Measurements from ENCODE around the gene TECTA.

The TECTA gene, protein sequence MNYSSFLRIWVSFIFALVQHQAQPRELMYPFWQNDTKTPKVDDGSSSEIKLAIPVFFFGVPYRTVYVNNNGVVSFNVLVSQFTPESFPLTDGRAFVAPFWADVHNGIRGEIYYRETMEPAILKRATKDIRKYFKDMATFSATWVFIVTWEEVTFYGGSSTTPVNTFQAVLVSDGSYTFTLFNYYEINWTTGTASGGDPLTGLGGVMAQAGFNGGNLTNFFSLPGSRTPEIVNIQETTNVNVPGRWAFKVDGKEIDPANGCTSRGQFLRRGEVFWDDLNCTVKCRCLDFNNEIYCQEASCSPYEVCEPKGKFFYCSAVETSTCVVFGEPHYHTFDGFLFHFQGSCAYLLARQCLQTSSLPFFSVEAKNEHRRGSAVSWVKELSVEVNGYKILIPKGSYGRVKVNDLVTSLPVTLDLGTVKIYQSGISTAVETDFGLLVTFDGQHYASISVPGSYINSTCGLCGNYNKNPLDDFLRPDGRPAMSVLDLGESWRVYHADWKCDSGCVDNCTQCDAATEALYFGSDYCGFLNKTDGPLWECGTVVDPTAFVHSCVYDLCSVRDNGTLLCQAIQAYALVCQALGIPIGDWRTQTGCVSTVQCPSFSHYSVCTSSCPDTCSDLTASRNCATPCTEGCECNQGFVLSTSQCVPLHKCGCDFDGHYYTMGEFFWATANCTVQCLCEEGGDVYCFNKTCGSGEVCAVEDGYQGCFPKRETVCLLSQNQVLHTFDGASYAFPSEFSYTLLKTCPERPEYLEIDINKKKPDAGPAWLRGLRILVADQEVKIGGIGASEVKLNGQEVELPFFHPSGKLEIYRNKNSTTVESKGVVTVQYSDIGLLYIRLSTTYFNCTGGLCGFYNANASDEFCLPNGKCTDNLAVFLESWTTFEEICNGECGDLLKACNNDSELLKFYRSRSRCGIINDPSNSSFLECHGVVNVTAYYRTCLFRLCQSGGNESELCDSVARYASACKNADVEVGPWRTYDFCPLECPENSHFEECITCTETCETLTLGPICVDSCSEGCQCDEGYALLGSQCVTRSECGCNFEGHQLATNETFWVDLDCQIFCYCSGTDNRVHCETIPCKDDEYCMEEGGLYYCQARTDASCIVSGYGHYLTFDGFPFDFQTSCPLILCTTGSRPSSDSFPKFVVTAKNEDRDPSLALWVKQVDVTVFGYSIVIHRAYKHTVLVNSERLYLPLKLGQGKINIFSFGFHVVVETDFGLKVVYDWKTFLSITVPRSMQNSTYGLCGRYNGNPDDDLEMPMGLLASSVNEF (N-terminal part only)

DNA sequence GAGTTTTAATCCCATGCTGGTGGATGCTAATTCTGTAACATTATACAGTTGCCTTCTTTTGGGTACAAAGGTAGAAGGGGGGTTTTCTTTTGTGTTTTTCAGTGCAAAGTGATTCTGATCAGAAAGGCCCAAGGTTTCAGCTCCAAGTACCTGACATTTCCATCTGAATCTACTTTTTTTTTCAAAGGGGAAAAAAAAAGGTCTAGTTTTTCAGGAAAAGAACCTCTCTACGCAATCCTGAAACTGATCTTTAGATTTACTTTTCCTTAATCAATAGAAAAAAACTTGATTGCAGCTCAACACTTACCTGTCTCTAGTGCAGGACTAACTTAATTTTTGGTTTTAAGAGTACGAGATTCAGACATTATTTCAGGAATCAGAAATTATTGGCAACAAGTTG lies at the start of gene TECTA:
TECTA (plus strand) TSS at position 301 of the 400 bp plus-strand sequence. CDS start 1,423 bp downstream, outside the sequence.
- no peak for DNase-seq

DNA sequence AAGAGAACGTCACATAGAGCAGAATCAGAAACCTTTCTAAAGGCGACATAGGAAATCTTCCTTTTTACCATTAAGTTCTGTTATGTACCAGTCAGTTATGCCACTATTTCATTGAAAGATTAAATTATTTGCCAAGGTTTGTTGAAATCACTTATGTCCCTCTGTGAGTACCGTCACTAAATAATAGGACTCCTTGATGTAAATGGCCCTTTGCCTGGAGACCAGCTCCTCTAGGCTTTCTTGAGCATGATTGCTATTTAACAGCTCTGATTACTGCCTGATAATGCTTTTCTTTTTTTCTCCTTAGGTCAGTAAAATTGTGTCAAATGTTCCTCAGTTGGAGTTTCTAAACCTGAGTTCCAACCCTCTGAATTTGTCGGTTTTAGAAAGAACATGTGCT lies 47.8 kb upstream of the TECTA start:
- no peak for DNase-seq

DNA sequence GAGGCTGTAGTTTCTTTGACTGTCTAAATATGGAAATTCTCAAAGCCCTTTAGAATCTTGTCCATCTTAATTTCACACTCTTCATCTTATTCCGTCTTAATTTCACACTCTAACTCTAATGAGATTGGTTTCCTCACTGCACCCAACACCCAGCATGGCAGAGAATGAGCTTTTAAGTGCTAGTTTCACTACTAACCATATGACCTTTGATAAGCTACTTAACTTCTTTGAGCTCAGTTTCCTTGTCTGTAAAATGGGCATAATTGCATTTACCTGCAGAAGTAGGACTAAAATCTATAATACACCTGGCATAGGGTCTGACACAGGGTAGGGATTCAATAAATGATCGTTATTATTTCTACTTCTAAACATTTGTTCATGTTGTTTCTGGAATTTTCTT lies 46.8 kb upstream of the TECTA start:
- no peak for DNase-seq

DNA sequence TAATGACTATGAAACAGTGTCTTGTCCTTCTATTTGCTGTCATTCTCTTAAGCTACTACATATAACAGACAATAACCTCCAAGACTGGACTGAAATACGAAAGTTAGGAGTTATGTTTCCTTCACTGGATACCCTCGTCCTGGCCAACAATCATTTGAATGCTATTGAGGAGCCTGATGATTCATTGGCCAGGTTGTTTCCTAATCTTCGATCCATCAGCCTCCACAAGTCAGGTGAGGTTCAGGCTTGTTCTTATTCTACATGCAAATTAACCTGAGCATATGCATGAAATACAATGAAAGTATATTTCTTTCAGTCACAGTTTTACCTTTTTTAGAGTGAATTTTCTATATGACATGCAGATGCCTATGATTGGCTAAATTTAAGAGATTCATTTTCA lies 46.0 kb upstream of the TECTA start:
- DNase-seq = no peak

DNA sequence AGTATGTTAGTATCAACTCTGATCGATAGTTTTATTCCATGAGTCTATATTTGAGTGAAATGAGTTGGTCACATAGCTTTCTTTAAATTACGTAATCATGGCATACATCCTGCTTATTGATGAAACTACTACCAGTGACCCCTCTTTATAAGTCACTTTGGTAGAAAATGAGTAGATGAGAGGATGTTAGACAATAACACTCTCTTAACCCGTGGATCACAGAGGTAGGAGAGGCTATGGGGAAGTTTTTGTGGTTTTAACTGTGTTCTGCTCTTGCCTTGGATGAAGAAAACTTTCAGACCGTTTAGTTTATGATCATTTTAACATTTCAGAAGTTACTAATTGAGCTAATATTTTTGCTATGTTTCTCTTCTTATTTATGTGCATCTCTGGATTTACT lies 43.1 kb upstream of the TECTA start:
- DNase-seq = no peak

DNA sequence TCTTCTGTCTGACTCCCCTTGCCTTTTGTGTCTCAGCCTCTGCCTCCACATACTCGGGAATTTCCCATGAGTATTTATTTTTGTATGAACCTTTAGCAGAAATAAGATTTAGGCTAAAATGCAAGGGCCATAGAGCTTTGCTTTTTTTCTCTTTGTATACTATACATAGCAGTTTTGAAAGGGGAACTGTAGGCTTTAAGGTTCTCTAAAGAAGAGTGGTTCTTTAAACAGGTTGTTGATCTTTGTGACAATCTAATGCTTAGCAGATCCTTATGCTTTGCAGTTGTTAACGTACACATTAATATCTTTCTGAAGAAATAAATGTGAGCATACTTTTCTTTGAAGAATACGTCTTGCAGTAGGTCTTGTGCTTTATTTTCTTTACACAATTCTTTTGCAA lies 42.1 kb upstream of the TECTA start:
- DNase-seq = no peak

DNA sequence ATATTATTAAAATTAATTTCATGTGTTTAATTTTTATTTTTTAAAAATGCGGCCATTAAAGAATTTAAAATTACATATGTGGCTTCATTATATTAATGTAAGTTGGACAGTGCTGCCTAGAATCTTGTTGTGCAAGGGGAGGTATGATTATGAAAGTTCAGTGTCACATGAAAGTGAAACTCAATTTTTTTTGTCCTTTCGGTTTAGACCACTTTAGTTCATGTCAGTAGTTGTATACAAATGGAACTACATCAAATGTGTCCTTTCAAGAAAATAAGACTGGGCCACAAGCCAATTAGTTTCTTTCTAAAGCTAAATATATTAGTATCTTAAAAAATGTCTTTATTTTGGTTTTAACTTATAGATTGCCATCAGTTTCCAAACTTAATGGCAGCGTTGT lies 41.4 kb upstream of the TECTA start:
- no peak for DNase-seq

DNA sequence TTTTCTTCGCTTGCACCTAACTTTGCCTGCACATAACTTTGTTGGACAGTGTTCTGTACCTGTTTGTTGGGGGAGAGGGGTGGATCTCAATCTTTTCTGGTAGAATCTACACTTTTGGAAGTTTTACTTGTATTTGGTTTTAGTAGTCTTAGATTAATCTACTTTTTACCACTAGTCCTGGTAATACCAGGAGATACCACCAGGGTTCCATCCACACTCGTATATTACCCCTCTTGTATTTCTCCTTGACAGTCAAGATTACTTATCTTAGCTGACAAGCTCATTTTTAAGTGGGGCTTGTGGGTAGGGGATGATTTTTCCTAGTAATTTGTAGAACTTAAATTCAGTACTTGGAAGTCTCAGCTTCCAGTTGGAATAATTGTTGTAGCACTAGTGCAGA lies 37.3 kb upstream of the TECTA start:
- no peak for DNase-seq

DNA sequence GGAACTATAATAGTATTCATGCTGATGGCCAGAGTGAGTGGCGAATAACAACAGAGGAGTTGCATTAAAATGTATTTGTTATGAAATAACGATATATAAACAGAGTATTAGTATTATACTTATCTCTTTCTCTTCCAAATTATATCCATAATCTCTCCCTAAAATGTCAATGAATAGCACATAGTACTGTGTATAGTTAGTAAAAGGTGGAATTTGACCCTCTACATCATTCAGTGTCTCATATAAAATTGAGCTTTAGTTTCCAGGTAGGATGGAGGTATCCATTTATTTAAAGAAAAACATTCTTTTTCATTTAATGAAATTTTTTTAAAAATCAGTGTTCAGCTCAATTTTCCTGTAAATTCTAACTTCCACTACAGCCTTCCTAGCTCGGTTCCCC lies 34.4 kb upstream of the TECTA start:
- DNase-seq = no peak

DNA sequence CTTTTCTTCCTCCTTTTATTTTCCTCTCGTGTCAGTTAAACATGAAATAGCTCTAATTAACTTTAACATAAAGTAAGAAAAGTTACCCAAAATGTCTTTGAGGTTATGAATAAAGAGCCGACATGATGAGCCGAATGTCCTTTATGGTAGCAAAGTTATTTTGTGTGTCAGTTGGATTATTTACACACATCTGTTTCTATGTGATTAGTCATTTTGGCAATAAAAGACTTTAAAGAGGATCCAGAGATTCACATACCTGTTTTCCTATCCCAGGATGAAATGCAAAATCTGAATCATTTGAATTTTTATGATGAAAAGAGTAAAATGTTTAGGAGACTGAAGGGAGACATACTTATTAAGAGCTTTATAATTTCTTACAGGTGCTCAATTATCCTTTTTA lies 34.0 kb upstream of the TECTA start:
- DNase-seq = no peak

DNA sequence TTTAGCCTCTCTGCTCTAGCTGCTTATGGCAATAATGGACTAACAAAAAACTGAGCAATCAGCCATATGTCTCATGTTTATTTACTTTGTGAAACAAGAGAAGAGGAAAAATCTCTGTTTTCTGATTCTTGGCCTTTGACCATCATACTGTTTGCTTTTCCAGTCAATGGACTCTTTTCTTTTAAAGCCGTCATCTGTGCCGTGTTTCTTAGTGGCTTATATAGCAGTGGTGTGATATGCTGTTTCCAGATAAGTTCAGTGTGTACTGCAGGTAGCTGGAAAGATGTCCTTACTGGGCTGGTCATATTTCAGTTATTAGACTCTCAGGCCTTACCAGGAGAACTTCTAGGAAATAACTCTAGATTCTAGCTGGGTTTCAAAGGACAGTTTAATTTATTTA lies 33.6 kb upstream of the TECTA start:
- DNase-seq = no peak

DNA sequence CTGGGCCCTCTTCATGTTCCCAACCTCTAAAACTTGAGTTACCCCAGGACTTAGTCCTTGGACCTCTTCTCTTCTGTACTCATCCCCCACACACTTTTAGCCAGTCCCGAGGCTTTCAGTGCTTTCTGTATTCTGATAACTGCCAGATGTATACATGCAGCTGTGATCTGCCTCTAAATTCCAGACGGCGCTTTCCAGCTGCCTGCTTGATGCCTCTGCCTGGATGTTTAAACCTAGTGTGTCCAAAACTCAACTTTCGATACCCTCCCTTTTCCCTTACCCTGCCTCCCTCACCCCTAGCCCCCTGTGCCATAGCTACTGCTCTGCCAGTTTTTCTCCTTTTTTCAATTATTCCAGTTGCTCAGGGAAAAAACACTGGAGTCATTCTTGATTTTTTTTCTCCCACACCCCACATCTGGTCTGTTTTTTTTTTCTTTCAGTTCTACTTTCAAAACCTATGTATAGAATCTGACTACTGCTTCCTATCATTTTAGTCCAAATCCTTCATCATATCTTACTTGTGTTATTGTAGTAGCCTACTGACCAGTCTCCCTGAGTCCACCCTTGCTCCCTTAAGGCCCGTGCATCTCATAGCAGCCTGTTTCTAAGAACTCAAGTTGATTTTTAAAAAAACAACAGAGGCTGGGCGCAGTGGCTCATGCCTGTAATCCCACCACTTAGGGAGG lies 32.9 kb upstream of the TECTA start:
- DNase-seq = no peak

DNA sequence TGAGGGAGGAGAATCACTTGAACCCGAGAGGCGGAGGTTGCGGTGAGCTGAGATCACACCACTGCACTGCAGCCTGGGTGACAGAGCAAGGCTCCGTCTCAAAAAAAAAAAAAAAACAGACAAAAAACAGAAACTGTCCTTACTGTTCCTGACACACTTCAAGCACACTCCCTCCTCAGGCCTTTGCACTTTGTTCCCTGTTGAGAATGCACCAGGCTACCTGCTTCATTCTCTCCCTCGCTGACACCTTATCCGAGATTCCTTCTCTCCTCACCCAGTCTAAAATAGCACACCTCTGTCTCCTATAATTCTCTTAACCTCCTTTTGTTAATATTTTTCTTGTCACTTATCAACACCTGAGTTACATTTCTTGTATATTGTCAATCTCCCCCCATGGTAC lies 32.3 kb upstream of the TECTA start:
- no peak for DNase-seq

DNA sequence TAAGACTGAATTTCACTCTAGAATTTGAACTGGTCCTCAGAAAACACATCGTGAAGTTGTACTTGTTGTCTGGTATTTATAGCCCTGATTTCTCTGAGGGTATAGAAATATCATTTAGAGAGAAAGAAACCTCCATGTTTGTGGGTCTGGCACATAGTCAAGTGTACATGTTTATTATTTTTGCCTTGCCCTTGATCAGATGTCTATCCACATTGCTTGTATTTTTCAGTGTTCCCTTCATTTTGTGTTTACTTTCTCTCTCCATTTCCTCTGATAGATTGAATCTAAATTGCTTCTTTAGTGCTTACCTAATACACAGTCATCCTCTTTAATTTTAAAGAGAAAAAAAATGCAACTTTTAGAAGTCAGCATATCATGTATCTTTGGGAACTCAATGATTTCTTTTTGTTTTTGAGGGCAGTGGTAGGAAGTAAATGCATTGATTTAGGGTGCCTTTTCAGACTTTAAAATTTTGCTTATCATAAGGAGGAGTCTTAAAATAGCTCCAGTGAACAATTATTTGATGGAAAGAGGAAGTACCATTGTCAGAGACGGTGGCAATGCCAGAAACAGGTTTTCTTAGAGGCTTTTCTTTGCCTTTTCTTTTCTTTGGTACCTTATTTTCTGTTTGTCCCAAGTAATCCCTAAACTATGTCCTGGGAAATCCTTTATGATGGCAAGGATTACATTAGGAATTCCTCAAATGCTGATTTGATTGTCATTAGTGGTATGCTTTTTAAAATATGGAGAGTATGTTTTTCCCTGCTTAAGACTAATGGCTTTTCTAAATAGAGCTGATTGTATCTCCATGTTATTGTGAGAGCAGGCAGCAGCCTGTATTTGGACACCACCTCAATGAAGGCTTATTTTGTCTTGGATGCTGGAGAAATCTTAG lies 29.8 kb upstream of the TECTA start:
- no peak for DNase-seq

DNA sequence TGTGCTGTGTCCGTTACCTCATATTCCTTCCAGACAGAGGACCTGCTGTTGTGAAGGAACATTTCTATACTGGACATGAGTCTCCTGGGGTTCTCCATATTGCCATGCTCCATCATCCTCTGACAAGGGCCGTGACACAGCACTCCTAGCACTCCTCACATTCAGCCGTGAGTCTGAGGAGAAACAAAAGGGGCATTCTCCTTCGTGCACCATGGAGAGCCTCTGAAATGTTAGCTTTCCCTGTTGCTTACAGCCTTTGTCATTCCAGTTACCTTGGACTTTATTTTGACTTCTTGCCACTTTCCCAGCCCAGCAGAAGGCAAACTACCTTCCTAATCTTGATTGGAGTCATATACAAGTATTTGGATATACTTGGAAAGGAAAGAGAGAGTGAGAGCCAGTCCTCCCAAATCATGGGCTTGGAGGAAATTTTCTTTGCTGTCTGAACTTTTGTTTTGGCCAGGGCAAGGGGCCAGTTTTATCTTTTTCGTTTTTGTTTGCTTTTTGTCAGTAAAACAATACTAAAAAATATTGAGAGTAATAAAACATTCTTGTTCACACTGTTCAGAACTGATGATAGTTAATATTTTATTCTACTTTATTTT lies 29.1 kb upstream of the TECTA start:
- DNase-seq = no peak

DNA sequence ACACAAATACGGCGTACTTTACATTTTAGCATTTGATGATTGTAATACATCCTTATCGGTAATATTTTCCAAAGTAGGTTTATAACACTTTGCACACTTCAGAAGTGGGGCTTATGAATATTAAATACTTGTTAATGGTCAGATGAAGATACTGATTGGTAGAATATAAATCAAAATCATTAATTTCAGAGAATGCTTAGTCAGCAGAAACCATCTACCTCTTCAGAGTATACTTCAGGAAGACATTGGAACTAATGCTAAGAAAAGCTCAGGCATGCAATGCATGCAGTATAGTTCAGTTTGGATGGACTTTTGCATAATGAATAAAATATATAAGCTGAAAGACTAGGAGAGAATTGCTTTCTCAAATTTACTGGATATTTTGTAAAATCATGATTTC lies 19.7 kb upstream of the TECTA start:
- no peak for DNase-seq

DNA sequence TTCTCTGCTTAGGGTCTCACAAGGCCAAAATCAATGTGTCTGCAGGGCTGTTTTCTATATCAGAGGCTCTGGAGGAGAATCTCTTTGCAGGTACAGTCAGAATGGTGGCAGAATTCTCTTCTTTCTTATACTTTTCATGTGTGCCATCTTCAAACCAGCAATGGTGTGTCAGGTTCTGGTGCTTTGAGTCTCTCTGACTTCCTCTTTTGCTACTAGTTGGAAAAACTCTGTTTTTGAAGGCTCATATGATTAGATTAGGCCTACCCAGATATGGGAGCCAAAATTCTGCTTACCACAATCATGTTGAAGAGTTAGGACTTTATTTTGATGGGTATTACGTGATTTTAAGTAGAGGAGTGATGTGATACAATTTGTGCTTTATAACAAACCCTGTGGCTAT lies 18.8 kb upstream of the TECTA start:
- no peak for DNase-seq

DNA sequence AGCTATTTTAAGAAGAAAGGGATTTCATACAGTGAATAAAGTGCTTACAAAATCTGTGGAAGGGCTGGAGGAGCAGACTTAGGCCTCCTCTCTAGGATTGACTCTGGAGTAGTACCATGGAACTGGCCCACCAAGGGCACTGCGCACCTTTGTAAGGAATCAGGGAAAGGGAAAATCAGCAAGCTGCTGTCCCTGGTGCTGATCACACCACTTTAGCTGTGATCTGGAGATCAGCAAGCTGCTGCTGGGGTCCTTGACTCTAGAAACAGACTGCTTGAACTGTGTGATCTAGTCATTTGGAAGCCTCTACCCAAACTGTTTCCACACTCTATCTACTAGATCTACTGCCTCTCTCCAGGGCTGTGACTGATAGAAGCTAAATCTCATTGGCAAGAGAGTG lies 18.4 kb upstream of the TECTA start:
- DNase-seq = no peak

DNA sequence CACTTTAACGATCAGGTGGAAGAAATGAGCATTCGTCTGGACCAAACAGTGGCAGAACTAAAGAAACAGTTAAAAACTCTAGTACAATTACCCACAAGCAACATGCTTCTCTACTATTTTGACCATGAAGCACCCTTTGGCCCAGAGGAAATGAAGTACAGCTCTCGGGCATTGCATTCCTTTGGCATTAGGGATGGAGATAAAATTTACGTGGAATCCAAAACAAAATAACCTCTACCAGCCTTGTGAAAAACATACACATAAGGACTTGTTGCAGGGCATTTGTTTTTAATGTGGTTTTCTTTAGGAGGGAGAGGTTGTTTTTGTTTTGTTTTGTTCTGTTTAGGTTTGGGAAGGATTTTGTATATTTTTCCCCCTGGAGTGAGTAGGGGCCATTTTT lies 14.2 kb upstream of the TECTA start:
- DNase-seq = peak; percentile 51

DNA sequence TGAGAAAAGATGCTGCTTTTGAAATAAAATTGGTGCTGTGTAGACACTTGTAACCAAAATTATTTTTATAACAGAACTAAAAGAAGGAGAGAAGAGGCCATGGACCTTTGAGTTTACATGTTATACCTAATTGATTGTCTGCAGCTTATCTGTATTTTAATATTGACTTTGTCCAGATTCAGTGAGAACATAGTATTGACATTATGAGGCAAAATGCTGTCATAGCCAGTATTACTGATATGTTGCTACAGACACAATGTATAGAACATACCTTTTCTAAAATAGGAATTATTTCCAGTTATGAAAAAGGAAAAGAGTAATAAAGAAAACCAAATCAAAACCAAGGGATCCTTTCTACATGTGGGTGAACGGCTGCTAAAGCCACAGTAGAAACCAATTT lies 11.5 kb upstream of the TECTA start:
- no peak for DNase-seq

DNA sequence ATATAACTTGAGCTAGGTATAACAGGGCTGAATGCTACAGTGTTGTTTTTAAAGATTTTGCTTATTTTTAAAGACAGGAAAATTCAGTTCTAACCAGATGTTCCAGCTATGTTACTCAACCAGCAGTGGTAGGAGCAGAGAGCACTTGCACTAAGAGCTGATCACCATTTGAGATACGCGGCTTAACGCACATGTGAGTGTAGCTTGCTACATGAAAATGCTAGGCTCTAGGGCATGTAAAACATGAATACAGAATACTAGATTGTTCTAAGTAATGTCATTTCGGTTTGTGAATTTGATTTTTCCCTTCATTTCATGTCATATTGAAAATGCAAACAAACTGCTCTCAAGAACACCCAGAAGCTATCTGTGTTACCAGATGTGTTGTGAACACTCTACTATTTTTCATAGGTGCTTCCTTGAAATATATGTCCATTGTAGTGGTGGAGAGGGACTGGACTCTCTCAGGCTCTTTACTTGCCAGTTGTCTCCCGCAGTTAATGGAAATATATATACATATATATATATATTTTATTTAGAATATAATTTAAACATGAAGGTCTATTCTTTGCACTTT lies 10.8 kb upstream of the TECTA start:
- DNase-seq = no peak
